ENCODE data around the gene SDK2. TPM values are rescaled to one million over a fixed set of nuclear protein-coding genes. Genes with fewer than 3 reads are reported as not detected.

The SDK2 gene
- total RNA-seq, 1 experiment from 2014 or later: 0.46 TPM

DNA sequence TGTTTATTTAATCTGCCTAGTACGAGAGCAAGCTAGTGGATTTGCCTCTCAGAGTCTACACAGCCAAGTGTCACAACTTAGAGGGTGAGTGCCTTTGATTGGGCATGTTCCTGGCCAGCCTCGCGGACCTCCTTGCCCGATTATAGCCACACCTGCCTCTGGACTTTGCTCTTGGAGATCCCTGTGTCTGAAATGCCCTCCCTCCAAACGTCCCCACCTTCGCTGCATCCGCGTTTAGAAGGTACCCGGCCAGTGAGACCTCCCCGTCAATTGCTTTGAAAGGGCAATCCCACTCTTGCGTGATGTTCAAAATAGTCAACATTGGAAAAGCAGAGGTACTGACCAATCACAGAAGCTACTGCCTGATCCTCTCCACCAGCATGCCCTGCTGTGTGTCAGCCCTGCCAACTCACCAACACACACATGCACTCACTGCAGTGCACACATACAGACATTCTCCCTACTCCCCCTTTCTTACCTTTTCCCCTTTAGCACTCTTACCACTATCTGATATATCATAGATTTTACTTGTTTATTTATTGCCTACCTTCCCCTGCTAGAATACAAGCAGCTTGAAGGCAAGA is 6.5 kb upstream of the SDK2 start:
- no peak for DNase-seq (ENCODE audit: low spot score)

DNA sequence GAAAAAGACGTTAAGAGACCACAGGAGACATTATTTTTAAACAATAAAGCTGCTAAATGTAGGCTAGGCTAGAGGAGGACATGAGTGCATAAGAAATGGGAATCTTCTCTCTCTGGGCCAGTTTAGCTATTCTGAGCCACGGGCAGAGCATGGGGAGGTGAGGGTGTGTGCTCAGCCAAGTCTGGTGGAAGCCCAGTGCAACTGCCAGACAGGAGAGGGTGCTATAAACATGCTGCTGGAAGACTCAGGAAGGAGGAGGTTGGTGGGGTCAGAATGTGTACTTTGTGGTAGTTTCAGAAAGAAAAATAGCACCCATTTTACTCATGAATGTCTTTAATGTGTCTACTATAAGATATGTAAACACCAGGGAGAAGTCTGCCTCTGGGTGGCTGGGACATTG is 5.9 kb upstream of the SDK2 start:
- DNase-seq (ENCODE audit: low spot score): no peak

DNA sequence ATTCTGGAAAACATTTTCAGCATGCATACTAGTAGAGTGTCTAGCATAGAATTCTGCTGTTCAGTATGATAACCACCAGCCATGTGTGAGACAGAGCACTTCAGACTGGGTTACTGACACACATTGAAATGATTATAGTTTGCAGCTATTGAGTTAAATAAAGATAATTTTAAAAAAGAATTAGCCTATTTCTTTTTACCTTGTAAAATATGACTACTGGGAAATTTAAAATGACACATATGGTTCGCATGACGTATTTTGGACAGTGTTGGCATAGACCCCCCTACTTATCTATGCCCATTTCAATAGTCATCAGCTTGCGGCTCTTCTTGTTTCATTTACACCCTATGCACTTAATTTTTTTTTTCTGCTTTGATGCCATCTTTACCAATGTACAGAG is 4.7 kb upstream of the SDK2 start:
- DNase-seq (ENCODE audit: low spot score): no peak

DNA sequence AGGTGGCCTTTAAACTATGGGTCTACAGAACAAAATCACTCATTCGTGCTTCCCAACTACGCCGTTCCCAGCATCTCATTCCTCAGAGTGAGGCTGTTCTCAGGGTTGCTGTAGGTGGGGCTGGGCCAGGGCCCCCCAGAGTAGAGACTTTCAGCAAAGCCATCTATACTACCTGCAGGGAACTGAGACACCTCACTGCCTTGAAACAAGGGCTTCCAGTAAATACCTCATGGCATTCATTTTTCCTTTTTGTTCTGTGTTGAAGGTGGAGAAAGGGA is 4.2 kb upstream of the SDK2 start:
- no peak for DNase-seq (ENCODE audit: low spot score)

DNA sequence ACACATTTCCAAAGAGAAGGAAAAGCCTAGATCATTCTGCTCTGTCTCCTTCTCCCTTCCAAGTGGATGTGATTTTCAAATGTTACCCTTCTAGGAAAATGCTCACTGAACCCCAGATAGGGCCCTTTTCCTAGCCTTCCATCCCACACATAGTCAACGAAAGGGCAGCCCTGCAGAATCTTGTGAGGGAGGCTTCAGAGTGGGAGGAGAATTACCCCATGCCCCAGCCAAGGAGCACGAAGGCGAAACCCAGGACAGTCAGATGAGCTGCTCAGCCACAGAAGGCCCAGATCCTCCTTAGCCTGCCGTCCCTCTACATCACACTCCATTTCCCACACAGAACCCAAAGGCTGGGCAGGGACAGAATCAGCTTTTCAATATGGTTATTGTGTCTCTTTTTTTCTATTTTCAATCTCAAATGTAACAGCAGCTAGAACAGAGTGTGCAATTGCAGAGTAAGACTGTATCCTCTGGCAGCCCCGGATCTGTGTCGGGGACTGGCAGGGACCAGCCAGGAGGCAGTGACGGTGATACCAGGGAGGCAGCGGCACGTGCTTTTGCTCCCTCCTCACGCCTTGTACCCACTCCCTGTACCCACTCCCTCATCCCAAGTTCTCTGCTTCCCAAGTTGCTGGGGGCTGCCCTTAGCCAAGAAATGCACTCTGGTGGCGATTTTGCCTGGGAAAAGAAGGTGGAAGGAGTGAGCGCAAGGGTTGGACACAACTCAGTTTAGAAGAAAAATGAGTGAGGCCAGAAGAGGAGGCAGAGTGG is 3.7 kb upstream of the SDK2 start:
- no peak for DNase-seq (ENCODE audit: low spot score)

DNA sequence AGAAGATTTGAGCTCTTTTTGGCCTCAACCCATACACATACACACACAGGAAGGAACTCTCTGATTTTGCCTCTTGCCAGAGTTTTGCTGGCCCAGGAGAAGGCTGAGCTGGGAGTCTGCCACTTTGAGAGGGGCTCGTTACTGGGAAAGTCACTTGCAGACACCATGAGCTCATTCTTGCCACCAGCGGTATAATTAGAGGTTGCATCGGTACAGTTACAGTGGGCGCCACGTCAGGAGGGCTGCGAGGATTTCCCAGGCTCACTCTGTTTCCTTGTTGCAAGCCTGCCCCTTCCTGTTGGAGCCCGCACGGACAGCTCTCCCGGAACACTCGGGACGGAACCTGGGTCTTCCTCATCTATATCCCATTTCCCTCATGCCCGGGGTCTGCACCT is 3.1 kb upstream of the SDK2 start:
- DNase-seq (ENCODE audit: low spot score): no peak

DNA sequence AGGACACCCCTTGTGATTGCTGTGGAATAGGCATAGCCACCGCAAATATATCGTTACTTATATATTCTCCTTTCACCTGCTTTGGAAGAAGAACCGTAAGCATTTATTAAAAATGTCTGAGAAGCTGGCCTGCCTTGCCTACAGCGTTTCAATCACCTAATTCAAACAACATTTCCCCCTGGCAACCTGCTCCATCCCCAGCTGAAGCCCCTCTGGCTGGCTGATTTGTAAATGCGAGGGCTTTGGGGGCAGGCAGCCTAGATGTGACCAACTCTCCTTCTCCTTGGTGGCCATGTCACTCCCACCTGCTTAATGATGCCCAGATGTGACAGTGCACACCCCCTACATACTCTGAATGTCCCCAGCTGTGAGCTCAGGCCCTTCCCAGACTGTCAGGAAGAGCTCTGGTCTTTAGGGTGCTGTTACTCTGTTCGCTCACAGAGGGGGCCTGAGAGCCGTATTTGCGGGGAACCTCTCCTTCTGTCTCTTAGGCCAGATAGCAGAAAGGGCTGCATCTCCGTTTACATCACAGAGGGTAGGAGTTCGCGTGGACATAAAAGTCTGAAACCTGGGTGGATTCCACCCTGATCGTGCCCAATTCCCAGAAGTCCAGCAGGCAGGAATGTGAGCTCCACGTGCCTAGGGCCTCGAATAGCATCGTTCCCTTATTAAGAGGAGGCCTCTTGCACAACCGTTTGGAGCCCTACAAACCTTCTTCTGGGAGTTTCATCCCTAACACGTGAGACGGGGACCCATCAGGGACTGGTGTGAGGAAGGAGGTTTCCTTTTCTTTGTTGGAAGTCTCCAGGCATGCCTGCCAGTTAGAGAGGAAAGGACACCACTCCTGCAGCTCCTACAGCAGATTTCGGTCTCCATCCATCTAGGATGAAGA is 2.4 kb upstream of the SDK2 start:
- DNase-seq (ENCODE audit: low spot score): no peak

DNA sequence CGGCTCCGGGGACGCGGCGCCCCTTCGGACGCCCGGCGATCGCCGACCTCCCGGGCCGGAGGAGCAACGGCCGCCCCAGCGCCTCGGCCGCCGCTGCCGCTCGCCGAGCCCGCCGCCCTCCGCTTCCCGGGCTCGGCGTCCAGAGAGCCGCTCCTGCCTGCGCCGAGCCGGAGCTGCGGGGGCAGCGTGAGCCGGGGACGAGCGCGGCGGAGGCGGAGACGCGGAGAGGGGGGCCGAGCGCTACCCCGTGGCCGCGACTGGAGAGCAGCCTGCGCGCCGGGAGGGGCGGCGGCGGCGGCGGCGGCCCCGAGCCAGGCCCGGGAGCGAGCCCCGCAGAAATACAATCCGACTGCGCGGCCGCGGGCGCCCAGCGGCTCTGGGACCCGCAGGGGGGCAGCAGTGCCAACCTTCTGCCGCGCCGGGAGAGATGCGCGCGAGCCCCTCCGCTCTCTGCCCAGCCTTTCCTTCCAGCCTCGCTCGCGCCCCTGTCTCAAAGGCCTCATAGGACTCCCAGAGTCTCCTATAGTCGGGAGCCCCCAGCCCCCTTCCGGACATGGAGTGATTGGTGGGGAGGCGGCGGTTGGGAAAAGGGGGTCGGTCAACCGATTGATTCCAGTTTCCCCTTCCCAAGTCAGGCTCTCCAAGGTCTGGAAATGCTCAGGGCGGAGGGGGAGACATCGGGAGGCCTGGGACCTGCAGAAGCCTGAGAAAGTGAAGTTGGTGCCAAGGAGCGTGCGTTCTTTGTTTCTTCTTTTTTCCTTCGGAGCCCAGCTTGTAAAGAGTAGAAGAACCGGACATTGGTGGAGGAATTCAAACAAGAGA is 1.0 kb upstream of the SDK2 start:
- no peak for DNase-seq (ENCODE audit: low spot score)

DNA sequence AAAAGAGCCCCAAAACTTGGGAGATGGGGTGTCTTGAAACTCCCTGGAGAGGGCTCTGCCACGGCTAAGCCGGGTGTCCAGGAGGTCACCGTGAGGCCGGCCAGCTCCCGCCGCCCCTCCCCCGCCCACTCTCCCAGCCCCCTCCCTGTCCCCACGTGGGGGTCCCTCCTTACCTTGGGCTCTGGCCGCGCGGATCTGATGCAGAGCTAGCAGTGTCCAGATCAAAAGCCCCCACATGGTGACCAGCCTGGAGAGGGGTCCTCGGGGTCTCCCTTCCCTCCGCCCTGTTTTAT is 447 bp downstream of the SDK2 start:
- no peak for DNase-seq (ENCODE audit: low spot score)

DNA sequence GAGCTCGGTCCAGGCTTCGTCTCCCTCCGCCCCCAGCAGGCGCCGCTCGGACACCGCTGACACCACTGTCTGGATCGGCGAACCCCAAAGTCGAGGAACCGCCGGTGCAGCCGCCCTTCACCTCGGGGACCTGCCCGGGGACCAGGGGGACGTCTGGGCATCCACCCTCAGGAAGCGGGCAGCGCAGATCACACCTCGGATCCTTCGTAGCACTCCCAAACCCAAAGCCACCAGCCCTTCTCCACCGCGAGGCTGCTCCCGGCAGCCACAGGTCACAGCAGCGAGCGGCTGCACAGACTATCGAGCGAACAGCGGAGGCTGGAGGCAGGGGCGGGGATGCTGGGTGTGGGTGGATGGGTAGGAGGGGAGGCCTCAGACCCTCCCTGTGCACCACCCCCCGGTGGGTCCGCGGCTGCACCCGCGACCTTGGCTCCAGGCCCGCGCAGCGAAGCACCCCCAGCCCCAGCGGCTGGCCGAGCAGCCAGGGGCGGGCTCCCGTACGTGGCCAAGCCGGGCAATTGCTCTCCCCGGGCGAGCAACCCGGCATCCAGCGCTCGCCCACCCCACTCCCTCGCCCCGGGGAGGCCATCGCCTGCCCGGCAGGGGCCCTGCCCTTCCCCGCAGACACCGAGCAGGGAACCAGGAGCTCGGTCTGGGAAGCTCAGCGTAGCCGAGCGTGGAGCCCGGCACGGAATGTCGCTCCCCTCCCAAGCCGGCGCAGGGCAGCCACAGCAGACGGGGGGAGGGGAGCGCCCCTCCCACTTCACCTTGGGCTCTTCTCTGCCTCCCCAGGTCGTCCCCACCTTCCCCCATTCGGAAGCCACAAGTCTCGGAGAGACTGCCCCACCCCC is 1.0 kb downstream of the SDK2 start:
- DNase-seq (ENCODE audit: low spot score): no peak

DNA sequence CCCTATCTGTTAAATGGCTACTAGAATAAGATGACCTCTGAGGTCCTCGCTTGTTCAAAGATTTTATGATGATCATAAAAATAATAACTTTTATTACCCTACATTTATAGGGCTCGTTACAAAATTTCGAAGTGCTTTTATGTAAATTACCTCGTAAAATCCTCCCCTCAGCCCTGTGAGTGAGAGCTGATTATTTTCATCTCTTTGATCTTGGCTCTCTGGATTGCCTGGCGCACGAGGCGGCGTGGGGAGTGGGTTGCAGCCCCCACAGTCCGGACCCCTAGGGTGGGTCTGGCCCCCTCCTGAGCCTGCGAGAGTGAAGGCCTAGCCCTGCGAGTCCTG is 1.6 kb downstream of the SDK2 start:
- DNase-seq (ENCODE audit: low spot score): no peak

DNA sequence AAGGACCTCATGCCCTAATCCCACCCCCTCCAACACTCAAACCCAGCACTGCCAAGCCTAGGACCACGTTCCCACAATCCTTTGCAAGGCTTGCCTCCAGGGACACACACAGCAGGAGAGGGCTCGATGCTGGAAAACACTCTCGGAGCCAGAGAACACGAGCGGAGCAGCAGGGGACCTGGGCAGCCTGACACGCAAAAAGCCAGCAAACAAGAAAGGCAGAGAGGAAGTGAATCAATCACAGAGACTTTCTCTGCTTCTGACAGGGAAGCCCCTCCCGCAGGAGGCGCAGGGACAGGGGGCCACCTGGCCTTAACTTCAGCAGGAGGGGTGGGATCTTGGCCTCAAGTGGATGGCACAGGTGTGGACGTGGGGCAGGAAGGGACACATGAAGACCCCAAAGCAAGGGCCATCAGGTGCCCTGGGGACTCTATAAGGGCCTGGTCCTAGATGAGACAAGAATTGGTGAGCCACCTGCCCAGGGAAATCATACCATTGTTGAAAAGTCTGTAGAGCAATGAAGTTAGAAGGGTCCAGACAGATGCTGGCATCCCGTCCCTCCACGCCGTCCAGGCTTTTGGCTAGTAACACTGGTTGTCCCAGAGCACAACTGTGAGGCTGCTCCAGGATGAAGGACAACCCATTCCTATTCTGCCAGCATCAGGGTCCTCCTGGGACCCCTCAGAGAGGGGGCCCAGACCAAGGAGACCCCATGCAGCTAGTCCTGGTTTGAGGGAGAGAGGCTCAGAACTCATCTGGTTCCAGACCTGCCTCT is 2.2 kb downstream of the SDK2 start:
- no peak for DNase-seq (ENCODE audit: low spot score)

DNA sequence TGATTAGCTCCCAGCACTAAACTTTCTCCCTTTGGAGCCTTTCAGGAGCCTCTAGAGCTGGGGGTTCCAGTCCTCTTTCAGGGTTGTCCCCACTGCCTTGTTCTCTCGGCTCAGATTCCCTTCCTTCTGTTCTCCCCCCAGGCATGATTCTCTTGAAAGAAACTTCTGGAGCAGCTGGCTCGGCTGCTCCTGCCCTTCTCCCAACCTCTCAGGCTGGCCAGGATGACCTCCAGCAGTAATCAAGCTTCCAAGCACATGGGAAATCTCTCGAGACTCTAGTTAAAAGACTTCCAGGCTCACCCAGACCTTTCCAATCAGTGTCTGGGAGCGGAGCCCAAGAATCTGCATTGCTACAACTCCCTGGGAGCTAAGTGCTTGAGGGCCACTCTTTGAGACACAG is 3.6 kb downstream of the SDK2 start:
- no peak for DNase-seq (ENCODE audit: low spot score)

DNA sequence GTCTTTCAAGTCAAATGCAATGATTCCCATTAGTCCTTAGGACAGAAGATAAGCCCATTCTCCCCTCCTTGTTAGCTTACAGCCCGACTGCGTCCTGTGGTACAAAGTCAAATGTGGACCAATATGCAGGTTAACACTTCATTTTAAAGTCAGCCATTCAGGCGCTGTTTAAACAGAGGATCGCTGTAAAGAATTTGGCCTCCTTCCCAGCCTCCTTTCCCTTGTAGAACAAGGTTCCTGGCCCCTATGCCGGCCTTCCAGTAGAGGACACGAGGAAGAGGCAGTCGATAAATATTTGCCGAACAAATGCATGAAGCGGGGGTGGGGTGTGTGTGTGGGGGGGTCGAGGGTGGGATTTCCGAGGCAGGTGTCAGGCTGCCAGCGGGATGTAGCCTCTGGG is 4.3 kb downstream of the SDK2 start:
- DNase-seq (ENCODE audit: low spot score): no peak

DNA sequence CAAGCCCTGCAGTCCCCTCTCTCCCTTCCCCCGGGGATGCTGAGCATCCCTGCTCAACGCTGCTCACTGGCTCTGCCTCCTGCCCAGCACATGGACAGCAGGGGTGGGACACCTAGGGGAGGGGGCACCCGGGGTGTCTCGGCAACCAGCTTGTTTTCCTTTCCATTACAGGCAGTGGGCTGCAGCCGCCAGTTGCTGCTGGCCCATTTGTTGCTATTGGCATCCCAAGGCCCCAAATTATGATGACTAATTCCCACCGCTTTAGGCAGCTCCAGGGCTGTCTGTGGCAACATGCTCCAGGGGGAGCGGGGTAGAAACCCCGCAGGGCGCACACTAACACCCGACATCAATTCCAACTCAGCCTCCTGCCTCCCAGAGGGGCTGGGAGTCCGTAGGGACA is 4.9 kb downstream of the SDK2 start:
- DNase-seq (ENCODE audit: low spot score): no peak

DNA sequence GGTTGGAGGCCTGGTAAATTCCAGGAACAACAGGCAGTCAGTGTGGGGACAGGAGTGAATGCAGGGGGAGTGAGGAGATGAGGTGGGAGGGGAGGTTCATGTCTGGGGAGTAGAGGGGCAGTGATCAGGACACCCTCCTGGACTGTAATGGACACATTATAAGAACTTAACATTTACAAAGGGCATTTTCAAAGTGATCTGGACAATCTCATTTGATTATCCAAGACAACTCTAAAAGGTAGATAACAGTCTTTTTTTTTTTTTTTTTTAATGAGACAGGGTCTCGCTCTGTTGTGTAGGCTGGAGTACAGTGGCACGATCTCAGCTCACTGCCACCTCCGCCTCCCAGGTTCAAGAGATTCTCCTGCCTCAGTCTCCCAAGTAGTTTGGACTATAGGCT is 5.7 kb downstream of the SDK2 start:
- DNase-seq (ENCODE audit: low spot score): no peak

DNA sequence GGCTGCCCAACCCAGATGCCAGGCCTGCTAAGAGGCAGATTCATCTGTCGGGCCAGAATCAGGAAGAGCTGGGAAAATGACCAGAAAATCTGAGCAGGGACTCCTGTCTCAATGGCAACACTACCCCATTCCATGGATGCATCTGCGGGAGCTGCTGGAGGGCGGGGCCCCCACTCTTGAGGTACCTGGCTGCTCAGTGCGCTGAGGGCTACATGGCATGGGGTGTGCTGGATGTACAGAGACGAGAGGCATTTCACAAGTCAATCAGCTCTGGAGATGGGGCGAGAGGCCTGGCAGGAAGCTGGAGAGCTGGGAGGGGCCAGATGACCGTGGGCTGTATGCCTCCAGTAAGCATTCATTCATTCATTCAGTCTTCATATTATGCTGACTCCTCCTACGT is 6.4 kb downstream of the SDK2 start:
- no peak for DNase-seq (ENCODE audit: low spot score)

DNA sequence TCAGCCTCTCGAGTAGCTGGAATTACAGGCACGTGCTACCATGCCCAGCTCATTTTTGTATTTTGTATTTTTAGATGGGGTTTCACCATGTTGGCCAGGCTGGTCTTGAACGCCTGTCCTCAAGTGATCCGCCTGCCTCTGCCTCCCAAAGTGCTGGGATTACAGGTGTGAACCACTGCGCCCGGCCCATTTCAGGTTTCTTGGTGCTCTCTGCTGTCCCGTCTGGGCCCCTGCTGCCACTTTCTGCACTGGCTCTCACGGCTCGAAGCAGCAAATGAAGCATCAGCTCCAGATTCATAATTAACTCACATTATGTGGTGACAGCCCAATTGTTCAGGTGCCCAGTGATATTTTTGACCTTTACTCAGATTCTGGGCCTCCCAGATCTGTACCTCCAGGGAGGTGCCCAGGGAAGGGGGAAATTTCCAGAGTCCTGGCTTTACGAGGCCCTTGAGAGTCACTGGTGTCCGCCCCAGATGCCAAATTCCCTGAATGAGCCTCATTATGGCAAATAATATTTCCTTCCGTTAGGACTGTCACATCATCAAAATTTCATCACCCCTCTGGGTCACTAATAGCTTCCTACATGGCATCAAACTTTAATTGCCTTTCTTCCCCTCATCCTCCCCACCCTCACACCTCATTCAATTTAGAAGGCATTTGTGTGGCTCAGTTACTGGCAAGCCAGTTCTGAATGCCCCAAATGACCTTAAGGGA is 9.0 kb downstream of the SDK2 start:
- no peak for DNase-seq (ENCODE audit: low spot score)

DNA sequence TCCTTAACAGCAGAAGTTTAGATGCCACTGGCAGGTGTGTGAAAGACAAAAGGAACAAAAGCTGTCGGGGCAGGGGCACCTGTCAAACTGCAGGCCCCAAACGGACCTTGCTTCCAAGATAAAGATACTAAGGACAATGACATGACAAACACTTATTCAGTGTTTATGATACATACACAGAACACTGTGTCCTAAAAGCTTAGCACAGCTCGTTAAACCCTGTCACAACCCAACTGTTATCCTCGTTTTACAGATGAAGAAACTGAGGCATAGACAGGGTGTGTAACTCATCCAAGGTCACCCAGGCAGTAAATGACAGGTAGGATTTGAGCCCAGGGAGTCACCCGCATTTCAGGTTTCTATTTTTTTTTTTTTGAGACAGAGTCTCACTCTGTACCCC is 9.6 kb downstream of the SDK2 start:
- no peak for DNase-seq (ENCODE audit: low spot score)

DNA sequence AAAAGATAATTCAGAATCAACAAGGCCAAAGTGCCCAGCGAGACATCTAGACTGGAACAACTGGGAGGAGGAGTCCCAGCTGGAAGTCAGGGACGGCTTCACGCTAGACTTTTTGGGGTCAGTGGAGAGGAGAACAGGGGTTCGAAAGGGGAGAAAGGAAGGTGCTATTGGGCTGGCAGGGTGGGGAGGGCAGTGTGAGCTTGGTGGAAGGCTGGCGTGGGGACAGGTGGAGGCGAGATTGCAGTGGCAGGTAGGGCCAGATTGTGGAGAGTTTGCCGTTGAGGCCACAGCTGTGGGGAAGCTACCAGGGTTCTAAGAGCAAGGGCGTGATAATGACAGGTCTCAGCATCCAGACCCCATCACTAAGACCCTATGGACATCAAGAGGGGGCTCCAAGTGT is 10.5 kb downstream of the SDK2 start:
- DNase-seq (ENCODE audit: low spot score): no peak

All from H4 (cell line).